Breast epithelium (tissue), 3 donors: ENCODE data around the gene LUM.

ENCODE experiments used
- POLR2AphosphoS5 ChIP-seq, 3 donors: sonication (generic); formaldehyde crosslinking; IDR thresholded peaks; one replicate each; pipeline ENCODE4 v1.6.1; 2017; ENCODE audit warnings: antibody characterized with exemption in 3 of 3
- TF ChIP-seq, protein P1 (sequence below), 3 donors: fragments of 450-650 bp; IDR thresholded peaks; one replicate each; pipeline ENCODE4 v1.5.1; 2016 to 2017; ENCODE audit warnings: antibody characterized with exemption in 3 of 3, mild to moderate bottlenecking in 3 of 3, moderate library complexity in 3 of 3

DNA sequence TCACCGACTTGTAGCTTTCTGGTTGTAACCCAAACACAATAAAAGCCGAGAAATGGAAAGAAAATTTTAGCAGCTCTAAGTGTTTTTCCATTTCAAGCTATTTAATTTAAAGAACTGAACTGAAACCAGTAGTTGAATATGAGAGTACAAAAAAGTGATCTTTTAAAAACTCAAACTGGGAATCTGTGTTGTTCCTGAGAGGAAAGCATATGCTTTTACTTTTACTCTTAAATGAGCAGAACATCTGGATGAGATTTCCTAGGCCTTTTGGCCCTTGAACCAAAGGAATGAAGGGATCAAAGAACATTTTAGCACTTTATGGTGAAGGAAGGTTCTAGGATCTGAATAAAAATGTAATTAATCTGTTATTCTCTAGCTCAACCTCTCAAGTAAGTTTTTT, 54.8 kb downstream of the LUM start:
- TF ChIP-seq, protein P1, sequence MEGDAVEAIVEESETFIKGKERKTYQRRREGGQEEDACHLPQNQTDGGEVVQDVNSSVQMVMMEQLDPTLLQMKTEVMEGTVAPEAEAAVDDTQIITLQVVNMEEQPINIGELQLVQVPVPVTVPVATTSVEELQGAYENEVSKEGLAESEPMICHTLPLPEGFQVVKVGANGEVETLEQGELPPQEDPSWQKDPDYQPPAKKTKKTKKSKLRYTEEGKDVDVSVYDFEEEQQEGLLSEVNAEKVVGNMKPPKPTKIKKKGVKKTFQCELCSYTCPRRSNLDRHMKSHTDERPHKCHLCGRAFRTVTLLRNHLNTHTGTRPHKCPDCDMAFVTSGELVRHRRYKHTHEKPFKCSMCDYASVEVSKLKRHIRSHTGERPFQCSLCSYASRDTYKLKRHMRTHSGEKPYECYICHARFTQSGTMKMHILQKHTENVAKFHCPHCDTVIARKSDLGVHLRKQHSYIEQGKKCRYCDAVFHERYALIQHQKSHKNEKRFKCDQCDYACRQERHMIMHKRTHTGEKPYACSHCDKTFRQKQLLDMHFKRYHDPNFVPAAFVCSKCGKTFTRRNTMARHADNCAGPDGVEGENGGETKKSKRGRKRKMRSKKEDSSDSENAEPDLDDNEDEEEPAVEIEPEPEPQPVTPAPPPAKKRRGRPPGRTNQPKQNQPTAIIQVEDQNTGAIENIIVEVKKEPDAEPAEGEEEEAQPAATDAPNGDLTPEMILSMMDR (IDR thresholded peaks at IDR 0.05), result no peak
- TF ChIP-seq POLR2AphosphoS5 (IDR thresholded peaks at IDR 0.05), result no peak
